HL-60 (cell line): ENCODE data around the gene GPRC5B.

Experiments used
- DNase-seq, 2 experiments: peaks; one replicate each; pipeline ENCODE4 v3.0.0-alpha.2; 2010 to 2020; ENCODE audit warnings: low read depth in 1 of 2, low spot score in 1 of 2
- H3K27ac ChIP-seq: fragments of 250-450 bp; sonication (Bioruptor Pico); replicated peaks from 2 replicates; pipeline ENCODE4 v1.5.1; 2020; ENCODE audit warnings: mild to moderate bottlenecking, moderate library complexity
- H3K27me3 ChIP-seq: fragments of 250-450 bp; sonication (Bioruptor Pico); 2 replicates; pipeline ENCODE4 v1.5.1; 2021; ENCODE audit warnings: mild to moderate bottlenecking, moderate library complexity; ENCODE audit not compliant: insufficient read depth, poor library complexity, severe bottlenecking
- H3K4me3 ChIP-seq: replicated peaks from 2 replicates; pipeline ENCODE4 v1.5.1; 2011; ENCODE audit warnings: mild to moderate bottlenecking, control low read depth, low read length; ENCODE audit not compliant: insufficient read depth
- GABPA ChIP-seq: IDR thresholded peaks from 2 replicates; pipeline ENCODE4 v1.6.1; 2012; ENCODE audit warnings: low read depth
- POLR2AphosphoS5 ChIP-seq: IDR thresholded peaks from 2 replicates; pipeline ENCODE4 v1.6.1; 2012; ENCODE audit warnings: low read depth
- SPI1 ChIP-seq: IDR thresholded peaks from 2 replicates; pipeline ENCODE4 v1.6.1; 2012; ENCODE audit warnings: low read depth, mild to moderate bottlenecking, borderline replicate concordance
- TF ChIP-seq, protein P1 (sequence below): IDR thresholded peaks from one replicate; pipeline ENCODE4 v1.5.1; 2011; ENCODE audit warnings: low read length, control low read depth, inconsistent platforms; ENCODE audit not compliant: insufficient read depth
- TF ChIP-seq, protein P2 (sequence below): IDR thresholded peaks from 2 replicates; pipeline ENCODE4 v1.6.1; 2012; ENCODE audit warnings: low read depth; ENCODE audit not compliant: insufficient replicate concordance

The GPRC5B gene

DNA sequence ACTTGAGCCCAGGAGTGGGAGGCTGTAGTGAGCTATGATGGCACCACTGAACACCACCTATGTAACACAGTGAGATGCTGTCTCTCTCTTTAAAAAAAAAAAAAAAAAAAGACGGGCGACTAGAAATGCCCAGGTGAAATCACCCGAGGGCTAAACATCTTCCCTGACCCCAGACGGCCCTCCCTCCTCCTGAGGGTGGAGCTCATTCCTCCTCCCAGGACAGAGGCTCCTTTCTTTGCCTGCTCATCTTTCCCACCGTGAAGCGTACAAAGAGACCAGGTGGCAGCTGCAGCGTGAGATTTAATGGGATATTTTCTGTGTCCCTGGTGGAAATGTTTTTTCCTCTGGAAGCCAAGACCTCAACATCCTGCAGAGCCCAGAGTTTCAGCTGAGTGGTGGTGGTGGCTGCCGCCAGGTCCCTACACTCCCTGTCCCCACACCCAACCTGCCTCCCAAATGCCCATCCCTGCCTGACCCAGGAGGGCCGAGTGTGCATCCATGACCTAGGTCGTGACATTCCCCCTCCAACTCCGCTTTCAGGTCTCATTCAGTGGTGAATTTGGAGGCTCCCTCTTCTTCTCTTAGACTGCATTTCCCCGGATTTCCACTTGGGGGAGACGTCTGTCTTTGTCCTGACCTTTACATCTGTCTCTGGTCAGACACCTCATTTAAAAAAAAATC, 14.4 kb upstream of the GPRC5B start:
- no peak overlapping the region for H3K27ac ChIP-seq
- peak in 1 of 2 experiments; percentile 44 for DNase-seq
- H3K4me3 ChIP-seq = no peak overlapping the region
- H3K27me3 ChIP-seq = no peaks in the 10 kb centered on the region
- TF ChIP-seq, protein P1, sequence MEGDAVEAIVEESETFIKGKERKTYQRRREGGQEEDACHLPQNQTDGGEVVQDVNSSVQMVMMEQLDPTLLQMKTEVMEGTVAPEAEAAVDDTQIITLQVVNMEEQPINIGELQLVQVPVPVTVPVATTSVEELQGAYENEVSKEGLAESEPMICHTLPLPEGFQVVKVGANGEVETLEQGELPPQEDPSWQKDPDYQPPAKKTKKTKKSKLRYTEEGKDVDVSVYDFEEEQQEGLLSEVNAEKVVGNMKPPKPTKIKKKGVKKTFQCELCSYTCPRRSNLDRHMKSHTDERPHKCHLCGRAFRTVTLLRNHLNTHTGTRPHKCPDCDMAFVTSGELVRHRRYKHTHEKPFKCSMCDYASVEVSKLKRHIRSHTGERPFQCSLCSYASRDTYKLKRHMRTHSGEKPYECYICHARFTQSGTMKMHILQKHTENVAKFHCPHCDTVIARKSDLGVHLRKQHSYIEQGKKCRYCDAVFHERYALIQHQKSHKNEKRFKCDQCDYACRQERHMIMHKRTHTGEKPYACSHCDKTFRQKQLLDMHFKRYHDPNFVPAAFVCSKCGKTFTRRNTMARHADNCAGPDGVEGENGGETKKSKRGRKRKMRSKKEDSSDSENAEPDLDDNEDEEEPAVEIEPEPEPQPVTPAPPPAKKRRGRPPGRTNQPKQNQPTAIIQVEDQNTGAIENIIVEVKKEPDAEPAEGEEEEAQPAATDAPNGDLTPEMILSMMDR = peak; percentile 83
- TF ChIP-seq SPI1 = no peak

DNA sequence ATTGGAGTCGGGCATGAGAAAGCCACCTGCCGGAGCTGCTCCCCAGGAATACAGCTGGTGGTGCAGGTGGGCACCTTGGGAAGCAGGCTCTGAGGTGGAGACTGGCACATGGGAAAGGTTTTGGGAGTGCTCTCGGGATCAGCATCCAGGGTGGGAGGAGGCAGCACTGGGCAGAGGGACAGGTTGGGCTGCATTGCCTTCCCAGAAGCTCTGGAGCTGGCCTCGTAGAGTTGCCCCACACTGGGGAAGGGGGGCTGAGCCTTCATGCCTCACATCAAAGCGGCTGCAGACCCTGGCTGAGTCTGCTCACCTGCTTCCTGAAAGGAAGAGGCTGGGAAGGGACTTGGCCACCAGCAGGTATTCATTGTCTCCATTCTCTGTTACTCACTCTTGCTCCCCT, 13.5 kb upstream of the GPRC5B start:
- no peak for DNase-seq
- no peak overlapping the region for H3K27ac ChIP-seq
- no peaks in the 10 kb centered on the region for H3K27me3 ChIP-seq
- TF ChIP-seq POLR2AphosphoS5 = no peak
- TF ChIP-seq GABPA = no peak
- TF ChIP-seq, protein P2, sequence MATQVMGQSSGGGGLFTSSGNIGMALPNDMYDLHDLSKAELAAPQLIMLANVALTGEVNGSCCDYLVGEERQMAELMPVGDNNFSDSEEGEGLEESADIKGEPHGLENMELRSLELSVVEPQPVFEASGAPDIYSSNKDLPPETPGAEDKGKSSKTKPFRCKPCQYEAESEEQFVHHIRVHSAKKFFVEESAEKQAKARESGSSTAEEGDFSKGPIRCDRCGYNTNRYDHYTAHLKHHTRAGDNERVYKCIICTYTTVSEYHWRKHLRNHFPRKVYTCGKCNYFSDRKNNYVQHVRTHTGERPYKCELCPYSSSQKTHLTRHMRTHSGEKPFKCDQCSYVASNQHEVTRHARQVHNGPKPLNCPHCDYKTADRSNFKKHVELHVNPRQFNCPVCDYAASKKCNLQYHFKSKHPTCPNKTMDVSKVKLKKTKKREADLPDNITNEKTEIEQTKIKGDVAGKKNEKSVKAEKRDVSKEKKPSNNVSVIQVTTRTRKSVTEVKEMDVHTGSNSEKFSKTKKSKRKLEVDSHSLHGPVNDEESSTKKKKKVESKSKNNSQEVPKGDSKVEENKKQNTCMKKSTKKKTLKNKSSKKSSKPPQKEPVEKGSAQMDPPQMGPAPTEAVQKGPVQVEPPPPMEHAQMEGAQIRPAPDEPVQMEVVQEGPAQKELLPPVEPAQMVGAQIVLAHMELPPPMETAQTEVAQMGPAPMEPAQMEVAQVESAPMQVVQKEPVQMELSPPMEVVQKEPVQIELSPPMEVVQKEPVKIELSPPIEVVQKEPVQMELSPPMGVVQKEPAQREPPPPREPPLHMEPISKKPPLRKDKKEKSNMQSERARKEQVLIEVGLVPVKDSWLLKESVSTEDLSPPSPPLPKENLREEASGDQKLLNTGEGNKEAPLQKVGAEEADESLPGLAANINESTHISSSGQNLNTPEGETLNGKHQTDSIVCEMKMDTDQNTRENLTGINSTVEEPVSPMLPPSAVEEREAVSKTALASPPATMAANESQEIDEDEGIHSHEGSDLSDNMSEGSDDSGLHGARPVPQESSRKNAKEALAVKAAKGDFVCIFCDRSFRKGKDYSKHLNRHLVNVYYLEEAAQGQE = no peak
- no peak for TF ChIP-seq SPI1
- TF ChIP-seq, protein P1 = no peak
- H3K4me3 ChIP-seq = no peak overlapping the region

DNA sequence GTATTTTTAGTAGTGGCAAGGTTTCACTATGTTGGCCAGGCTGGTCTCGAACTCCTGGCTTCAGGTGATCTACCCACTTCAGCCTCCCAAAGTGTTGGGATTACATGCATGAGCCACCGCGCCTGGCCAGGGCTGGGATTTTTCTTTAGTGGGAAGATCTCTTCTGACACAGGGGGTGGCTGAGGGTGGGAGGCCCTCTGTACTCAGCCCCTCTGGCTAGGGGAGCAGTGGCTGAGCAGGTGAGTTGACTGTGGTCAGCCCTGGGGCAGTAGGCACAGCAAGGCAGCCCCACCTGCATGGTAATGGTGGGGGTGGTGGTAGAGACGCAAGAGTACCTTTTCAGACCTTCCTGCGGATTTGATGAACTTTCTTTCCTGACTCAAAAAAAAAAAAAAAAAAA, 12.3 kb upstream of the GPRC5B start:
- DNase-seq = no peak
- H3K27ac ChIP-seq = no peak overlapping the region
- no peak overlapping the region for H3K4me3 ChIP-seq
- no peaks in the 10 kb centered on the region for H3K27me3 ChIP-seq
- TF ChIP-seq, protein P2 = no peak
- TF ChIP-seq SPI1 = no peak
- no peak for TF ChIP-seq GABPA
- no peak for TF ChIP-seq POLR2AphosphoS5
- TF ChIP-seq, protein P1 = no peak

DNA sequence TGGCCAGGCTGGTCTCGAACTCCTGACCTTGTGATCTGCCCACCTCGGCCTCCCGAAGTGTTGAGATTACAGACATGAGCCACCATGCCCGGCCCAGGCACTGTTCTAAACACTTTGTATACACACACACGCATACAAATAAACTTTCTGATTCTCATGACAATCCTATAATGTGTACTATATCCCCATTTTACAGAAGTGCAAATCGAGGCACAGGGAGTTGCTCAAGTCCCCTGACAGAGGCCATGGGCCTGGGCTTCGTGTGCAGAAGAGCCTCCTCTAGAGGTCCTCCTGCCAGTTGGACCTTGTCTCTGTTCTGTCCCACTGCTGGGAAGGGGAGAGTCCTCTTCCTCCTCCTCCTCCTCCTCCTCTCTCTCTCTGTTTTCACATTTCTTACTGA, 9.9 kb upstream of the GPRC5B start:
- no peak overlapping the region for H3K27ac ChIP-seq
- TF ChIP-seq, protein P1 = no peak
- TF ChIP-seq POLR2AphosphoS5 = no peak
- TF ChIP-seq, protein P2 = no peak
- TF ChIP-seq SPI1 = no peak
- TF ChIP-seq GABPA = no peak
- no peak overlapping the region for H3K4me3 ChIP-seq
- DNase-seq = no peak
- H3K27me3 ChIP-seq = no peaks in the 10 kb centered on the region
